Measurements from ENCODE around the gene MYH11.

GRCh38 chr16:15882563-15882962 is 25.7 kb upstream of the MYH11 start:
- no peak for TF ChIP-seq POLR2AphosphoS5 (IDR thresholded peaks at IDR 0.05; ENCODE audit: borderline replicate concordance, low read depth, low read length)
- no peak for TF ChIP-seq EZH2 (IDR thresholded peaks at IDR 0.05)
